GM12878 (cell line): ENCODE results near the gene NFATC1. TPM values are rescaled to one million over a fixed set of nuclear protein-coding genes. Genes with fewer than 3 reads are reported as not detected.

Source experiments
- CBX3 ChIP-seq: fragments of 200-600 bp; sonication (generic); IDR thresholded peaks from 2 replicates; pipeline ENCODE4 v1.6.1; 2016; ENCODE audit warnings: low read depth, borderline replicate concordance
- FOXM1 ChIP-seq: IDR thresholded peaks from 2 replicates; pipeline ENCODE4 v1.6.1; 2012; ENCODE audit warnings: low read depth, mild to moderate bottlenecking, inconsistent platforms, low read length, moderate library complexity
- HDAC6 ChIP-seq: fragments of 200-600 bp; sonication (generic); IDR thresholded peaks from one replicate; pipeline ENCODE4 v1.8.0; 2017; ENCODE audit warnings: antibody characterized with exemption; ENCODE audit not compliant: unreplicated experiment
- NFYA ChIP-seq: IDR thresholded peaks from 2 replicates; pipeline ENCODE4 v1.6.1; 2011; ENCODE audit warnings: low read depth, mild to moderate bottlenecking, low read length, improper control_type of control experiment, borderline replicate concordance
- NR2C1 ChIP-seq: fragments of 450-650 bp; IDR thresholded peaks from 2 replicates; pipeline ENCODE4 v1.6.1; 2017; ENCODE audit warnings: antibody characterized with exemption, mild to moderate bottlenecking, moderate library complexity
- RUNX3 ChIP-seq: IDR thresholded peaks from 2 replicates; pipeline ENCODE4 v1.6.1; 2012; ENCODE audit warnings: low read length, inconsistent platforms
- STAT1 ChIP-seq: fragments of 450-650 bp; conservative IDR thresholded peaks from 2 replicates; pipeline ENCODE4 v1.6.1; 2014; ENCODE audit warnings: antibody characterized with exemption, mild to moderate bottlenecking
- ZNF274 ChIP-seq: IDR thresholded peaks from one replicate; pipeline ENCODE4 v1.8.0; 2011; ENCODE audit not compliant: insufficient read length, insufficient read depth
- polyA plus RNA-seq, 11 experiments: library from polyadenylated mRNA; depleted of rRNA in 4 of 11; unstranded in 6 of 11; stranded (reverse) in 5 of 11; fragments of >200 nt; fragmentation: Nextera tagmentation in 4 of 11; fragmentation: Illumina TruSeq in 1 of 11; extraction: Ambion mirVana in 4 of 11; extraction: Trizol in 1 of 11; gene quantifications; 1 replicate in 1 of 11; 2 replicates in 10 of 11; pipeline versions ENCODE4 v1.2.1 to v1.2.3, GENCODE V29; 2011 to 2016; ENCODE audit warnings: inconsistent platforms in 2 of 11, missing spikeins in 2 of 11, low read depth in 1 of 11
- total RNA-seq, 4 experiments: library from RNA; depleted of rRNA in 3 of 4; stranded (reverse); fragments of >200 nt in 3 of 4; fragmentation: Illumina TruSeq in 1 of 4; extraction: Trizol in 1 of 4; gene quantifications; 2 replicates each; pipeline versions ENCODE4 v1.2.1 to v1.2.3, GENCODE V29; 2013 to 2021
- TF ChIP-seq, protein P1 (sequence below): fragments of 450-650 bp; formaldehyde crosslinking; IDR thresholded peaks from 2 replicates; pipeline ENCODE4 v1.4.0; 2020; ENCODE audit warnings: mild to moderate bottlenecking, moderate library complexity
- TF ChIP-seq, protein P2 (sequence below): fragments of 450-650 bp; IDR thresholded peaks from 2 replicates; pipeline ENCODE4 v1.6.1; 2018; ENCODE audit warnings: mild to moderate bottlenecking, low read depth, moderate library complexity; ENCODE audit not compliant: partially characterized antibody

NFATC1 gene
- total and polyA plus RNA-seq, 10 of the 15 experiments (the other 5 are each of a cell fraction or from before 2014, with no cell fraction given), result 0.84 to 20.8 (median 5.1) TPM

DNA sequence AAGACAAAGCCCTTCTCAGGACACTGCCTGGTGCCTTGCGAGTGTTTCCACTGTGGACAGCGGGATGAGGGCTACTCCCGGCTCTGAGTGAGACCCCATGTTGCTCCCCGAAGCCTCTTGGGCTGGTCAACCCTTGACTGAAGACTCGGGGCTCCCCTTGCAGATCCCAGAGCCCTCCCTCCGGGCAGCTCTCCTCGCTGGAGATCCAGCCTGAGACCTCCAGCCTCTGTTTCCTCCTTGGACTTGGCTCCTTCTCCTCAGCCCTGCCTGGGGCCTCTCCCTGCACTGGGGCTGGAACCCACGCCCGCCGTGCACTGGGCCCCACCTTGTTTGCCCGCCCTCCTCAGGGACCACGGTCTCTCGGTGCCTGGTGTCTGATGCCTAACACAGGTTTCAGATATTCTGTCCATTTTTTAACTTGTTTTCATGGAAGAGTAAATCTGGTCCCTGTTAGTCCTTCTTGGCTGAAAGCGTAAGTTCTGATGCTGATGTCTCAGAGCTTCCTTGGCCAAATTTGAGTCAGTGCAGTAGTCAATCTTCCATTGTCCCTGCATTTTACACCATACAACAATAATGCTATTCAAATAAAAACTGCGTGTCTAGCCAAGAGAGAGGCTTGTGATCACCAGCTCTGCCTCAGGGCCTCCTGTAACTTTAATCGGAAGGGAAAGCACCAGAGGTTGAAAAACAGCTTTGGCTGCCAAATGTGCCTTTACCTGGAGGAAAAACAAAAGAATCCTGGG lies 144.6 kb downstream of the NFATC1 start (continued):
- TF ChIP-seq FOXM1 (no peak), HDAC6 (no peak), NFYA (no peak), CBX3 (no peak), NR2C1 (no peak), STAT1 (no peak), RUNX3 (no peak), ZNF274 (no peak)
- TF ChIP-seq, protein P1, sequence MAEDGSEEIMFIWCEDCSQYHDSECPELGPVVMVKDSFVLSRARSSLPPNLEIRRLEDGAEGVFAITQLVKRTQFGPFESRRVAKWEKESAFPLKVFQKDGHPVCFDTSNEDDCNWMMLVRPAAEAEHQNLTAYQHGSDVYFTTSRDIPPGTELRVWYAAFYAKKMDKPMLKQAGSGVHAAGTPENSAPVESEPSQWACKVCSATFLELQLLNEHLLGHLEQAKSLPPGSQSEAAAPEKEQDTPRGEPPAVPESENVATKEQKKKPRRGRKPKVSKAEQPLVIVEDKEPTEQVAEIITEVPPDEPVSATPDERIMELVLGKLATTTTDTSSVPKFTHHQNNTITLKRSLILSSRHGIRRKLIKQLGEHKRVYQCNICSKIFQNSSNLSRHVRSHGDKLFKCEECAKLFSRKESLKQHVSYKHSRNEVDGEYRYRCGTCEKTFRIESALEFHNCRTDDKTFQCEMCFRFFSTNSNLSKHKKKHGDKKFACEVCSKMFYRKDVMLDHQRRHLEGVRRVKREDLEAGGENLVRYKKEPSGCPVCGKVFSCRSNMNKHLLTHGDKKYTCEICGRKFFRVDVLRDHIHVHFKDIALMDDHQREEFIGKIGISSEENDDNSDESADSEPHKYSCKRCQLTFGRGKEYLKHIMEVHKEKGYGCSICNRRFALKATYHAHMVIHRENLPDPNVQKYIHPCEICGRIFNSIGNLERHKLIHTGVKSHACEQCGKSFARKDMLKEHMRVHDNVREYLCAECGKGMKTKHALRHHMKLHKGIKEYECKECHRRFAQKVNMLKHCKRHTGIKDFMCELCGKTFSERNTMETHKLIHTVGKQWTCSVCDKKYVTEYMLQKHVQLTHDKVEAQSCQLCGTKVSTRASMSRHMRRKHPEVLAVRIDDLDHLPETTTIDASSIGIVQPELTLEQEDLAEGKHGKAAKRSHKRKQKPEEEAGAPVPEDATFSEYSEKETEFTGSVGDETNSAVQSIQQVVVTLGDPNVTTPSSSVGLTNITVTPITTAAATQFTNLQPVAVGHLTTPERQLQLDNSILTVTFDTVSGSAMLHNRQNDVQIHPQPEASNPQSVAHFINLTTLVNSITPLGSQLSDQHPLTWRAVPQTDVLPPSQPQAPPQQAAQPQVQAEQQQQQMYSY (CRISPR knock-in tag), result no peak
- TF ChIP-seq, protein P2, sequence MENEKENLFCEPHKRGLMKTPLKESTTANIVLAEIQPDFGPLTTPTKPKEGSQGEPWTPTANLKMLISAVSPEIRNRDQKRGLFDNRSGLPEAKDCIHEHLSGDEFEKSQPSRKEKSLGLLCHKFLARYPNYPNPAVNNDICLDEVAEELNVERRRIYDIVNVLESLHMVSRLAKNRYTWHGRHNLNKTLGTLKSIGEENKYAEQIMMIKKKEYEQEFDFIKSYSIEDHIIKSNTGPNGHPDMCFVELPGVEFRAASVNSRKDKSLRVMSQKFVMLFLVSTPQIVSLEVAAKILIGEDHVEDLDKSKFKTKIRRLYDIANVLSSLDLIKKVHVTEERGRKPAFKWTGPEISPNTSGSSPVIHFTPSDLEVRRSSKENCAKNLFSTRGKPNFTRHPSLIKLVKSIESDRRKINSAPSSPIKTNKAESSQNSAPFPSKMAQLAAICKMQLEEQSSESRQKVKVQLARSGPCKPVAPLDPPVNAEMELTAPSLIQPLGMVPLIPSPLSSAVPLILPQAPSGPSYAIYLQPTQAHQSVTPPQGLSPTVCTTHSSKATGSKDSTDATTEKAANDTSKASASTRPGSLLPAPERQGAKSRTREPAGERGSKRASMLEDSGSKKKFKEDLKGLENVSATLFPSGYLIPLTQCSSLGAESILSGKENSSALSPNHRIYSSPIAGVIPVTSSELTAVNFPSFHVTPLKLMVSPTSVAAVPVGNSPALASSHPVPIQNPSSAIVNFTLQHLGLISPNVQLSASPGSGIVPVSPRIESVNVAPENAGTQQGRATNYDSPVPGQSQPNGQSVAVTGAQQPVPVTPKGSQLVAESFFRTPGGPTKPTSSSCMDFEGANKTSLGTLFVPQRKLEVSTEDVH, result no peak
